Panc1 (cell line): ENCODE results near the gene PPM1D.

Source experiments
- POLR2AphosphoS5 ChIP-seq: IDR thresholded peaks from 2 replicates; pipeline ENCODE4 v1.6.1; 2012; ENCODE audit warnings: mild to moderate bottlenecking, low read depth, low read length, moderate library complexity
- TCF7L2 ChIP-seq: IDR thresholded peaks from 2 replicates; pipeline ENCODE4 v1.6.1; 2011; ENCODE audit warnings: mild to moderate bottlenecking, low read depth, low read length, inconsistent platforms
- TF ChIP-seq, protein P1 (sequence below): fragments of 450-650 bp; IDR thresholded peaks from 2 replicates; pipeline ENCODE4 v1.5.1; 2017; ENCODE audit warnings: mild to moderate bottlenecking

DNA sequence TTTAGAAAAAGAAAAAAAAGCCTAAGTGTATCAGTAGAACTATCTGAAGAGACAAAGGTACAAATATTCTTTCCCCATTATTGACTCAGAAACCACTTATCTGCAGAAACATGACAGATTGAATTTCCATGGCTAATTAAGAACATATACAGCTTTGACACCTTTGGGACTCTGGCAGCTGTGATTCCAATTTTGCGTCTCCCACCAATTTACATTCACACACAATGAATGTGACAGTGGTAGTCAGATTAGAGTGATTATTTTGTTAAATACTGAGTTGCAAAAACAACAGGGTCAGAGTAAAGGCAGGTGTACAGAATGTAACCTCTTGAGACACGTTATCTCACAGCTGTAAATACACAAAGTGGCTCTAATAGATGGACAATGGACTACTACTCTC lies 5.3 kb upstream of the PPM1D start:
- no peak for TF ChIP-seq POLR2AphosphoS5
- TF ChIP-seq, protein P1, sequence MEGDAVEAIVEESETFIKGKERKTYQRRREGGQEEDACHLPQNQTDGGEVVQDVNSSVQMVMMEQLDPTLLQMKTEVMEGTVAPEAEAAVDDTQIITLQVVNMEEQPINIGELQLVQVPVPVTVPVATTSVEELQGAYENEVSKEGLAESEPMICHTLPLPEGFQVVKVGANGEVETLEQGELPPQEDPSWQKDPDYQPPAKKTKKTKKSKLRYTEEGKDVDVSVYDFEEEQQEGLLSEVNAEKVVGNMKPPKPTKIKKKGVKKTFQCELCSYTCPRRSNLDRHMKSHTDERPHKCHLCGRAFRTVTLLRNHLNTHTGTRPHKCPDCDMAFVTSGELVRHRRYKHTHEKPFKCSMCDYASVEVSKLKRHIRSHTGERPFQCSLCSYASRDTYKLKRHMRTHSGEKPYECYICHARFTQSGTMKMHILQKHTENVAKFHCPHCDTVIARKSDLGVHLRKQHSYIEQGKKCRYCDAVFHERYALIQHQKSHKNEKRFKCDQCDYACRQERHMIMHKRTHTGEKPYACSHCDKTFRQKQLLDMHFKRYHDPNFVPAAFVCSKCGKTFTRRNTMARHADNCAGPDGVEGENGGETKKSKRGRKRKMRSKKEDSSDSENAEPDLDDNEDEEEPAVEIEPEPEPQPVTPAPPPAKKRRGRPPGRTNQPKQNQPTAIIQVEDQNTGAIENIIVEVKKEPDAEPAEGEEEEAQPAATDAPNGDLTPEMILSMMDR: no peak
- no peak for TF ChIP-seq TCF7L2
